Panc1 (cell line): ENCODE results near the gene TMPRSS13. TPM values are rescaled to one million over a fixed set of nuclear protein-coding genes. Genes with fewer than 3 reads are reported as not detected.
A peak's percentile ranks its signal among the peaks of the same experiment; 100 is the strongest.

Source experiments
- ATAC-seq: fragments of 200-7000 bp; cut with Tn5 transposase; 2 replicates; pipeline ENCODE4 v1.9.1; 2020; ENCODE audit warnings: mild to moderate bottlenecking, moderate library complexity
- Bru-seq: library from RNA; stranded (reverse); fragments of 400-500 nt; gene quantifications from one replicate; lab custom pipeline; 2021; lab: Mats Ljungman, UMichigan
- BruChase-seq, 2 experiments: library from RNA; stranded (reverse); fragments of 400-500 nt; gene quantifications; one replicate each; lab custom pipeline; 2021; lab: Mats Ljungman, UMichigan
- BruUV-seq: library from RNA; stranded (reverse); fragments of 400-500 nt; replicated peaks from 2 replicates; lab custom pipeline; 2021; lab: Mats Ljungman, UMichigan
- CTCF ChIA-PET: fragments of 300-600 bp; sonication (Branson Sonifier 250); formaldehyde crosslinking; loops from one replicate; lab custom pipeline; 2022; ENCODE audit warnings: antibody characterized with exemption; lab: Charles Lee
- POLR2A ChIA-PET: fragments of 300-600 bp; sonication (Branson Sonifier 250); formaldehyde crosslinking; loops from one replicate; lab custom pipeline; 2022; ENCODE audit warnings: antibody characterized with exemption; lab: Charles Lee
- DNase-seq: peaks from one replicate; pipeline ENCODE4 v3.0.0-alpha.2; 2010; ENCODE audit warnings: low read depth, low spot score
- H3K27ac ChIP-seq: 2 replicates; pipeline ENCODE4 v1.5.1; 2011; ENCODE audit warnings: mild to moderate bottlenecking, low read length, inconsistent platforms
- H3K27me3 ChIP-seq: fragments of 200-500 bp; sonication (Bioruptor generic); 2 replicates; pipeline ENCODE4 v1.6.0; 2014; ENCODE audit warnings: low read length, inconsistent platforms; ENCODE audit not compliant: control insufficient read depth, insufficient read depth
- H3K36me3 ChIP-seq: fragments of 200-500 bp; sonication (Bioruptor generic); 2 replicates; pipeline ENCODE4 v1.5.1; 2014; ENCODE audit warnings: inconsistent platforms, mild to moderate bottlenecking, low read length, moderate library complexity; ENCODE audit not compliant: control insufficient read depth, insufficient read depth
- H3K4me1 ChIP-seq: 2 replicates; pipeline ENCODE4 v1.5.1; 2011; ENCODE audit warnings: inconsistent platforms, mild to moderate bottlenecking, low read length, moderate library complexity; ENCODE audit not compliant: control insufficient read depth, insufficient read depth
- H3K4me3 ChIP-seq, 2 experiments: 2 replicates each; pipeline ENCODE4 v1.5.1; 2011 to 2012; ENCODE audit warnings: low read depth in 2 of 2, low read length in 2 of 2, mild to moderate bottlenecking in 2 of 2, inconsistent platforms in 1 of 2, moderate library complexity in 1 of 2
- H3K9me3 ChIP-seq: fragments of 200-500 bp; sonication (Bioruptor generic); 2 replicates; pipeline ENCODE4 v1.5.1; 2014; ENCODE audit warnings: low read depth, mild to moderate bottlenecking, inconsistent platforms, low read length, moderate library complexity; ENCODE audit not compliant: control insufficient read depth, insufficient read depth
- CTCF ChIP-seq: fragments of 450-650 bp; IDR thresholded peaks from 2 replicates; pipeline ENCODE4 v1.5.1; 2017; ENCODE audit warnings: mild to moderate bottlenecking
- POLR2AphosphoS5 ChIP-seq: IDR thresholded peaks from 2 replicates; pipeline ENCODE4 v1.6.1; 2012; ENCODE audit warnings: mild to moderate bottlenecking, low read depth, low read length, moderate library complexity
- REST ChIP-seq, 2 experiments: IDR thresholded peaks; 2 replicates each; pipeline ENCODE4 v1.6.1; 2011 to 2012; ENCODE audit warnings: low read depth in 2 of 2, control low read depth in 1 of 2, low read length in 1 of 2, mild to moderate bottlenecking in 1 of 2, moderate library complexity in 1 of 2; ENCODE audit not compliant: insufficient read depth in 1 of 2
- SIN3A ChIP-seq: IDR thresholded peaks from 2 replicates; pipeline ENCODE4 v1.6.1; 2012; ENCODE audit warnings: low read depth, mild to moderate bottlenecking, low read length, moderate library complexity, borderline replicate concordance; ENCODE audit not compliant: insufficient read depth
- TCF7L2 ChIP-seq: IDR thresholded peaks from 2 replicates; pipeline ENCODE4 v1.6.1; 2011; ENCODE audit warnings: mild to moderate bottlenecking, low read depth, low read length, inconsistent platforms
- in situ Hi-C: cut with HindIII; loops from 2 replicates; pipeline ENCODE4 v1.10.0; 2016; ENCODE audit warnings: low sequenced_read_pairs, low pct_unique_long_range_greater_than_20kb
- intact Hi-C: fragments of 100-400 bp; cut with micrococcal nuclease; formaldehyde crosslinking; loops from one replicate; pipeline ENCODE4 v1.10.0; 2022; ENCODE audit not compliant: unreplicated experiment
- long read RNA-seq: library from polyadenylated mRNA; unstranded; transcript quantifications from one replicate; pipeline ENCODE4 v2.0.0, GENCODE V29; 2021; ENCODE audit not compliant: unreplicated experiment
- polyA plus RNA-seq: library from polyadenylated mRNA; unstranded; fragments of >200 nt; gene quantifications from one replicate; pipeline ENCODE4 v1.2.1, GENCODE V29; 2012; ENCODE audit warnings: missing spikeins; ENCODE audit not compliant: insufficient read length
- total RNA-seq: library from RNA; stranded (reverse); gene quantifications from one replicate; pipeline ENCODE4 v1.2.1, GENCODE V29; 2021; ENCODE audit not compliant: unreplicated experiment

TMPRSS13 gene
- total RNA-seq, result not detected
- polyA plus RNA-seq, result not detected
- percentile 6 among the genes with signal in this experiment for Bru-seq, nascent RNA
- BruChase-seq, experiment 1, labeled RNA remaining after a 2-hour chase, result percentile 6 among the genes with signal in this experiment
- BruChase-seq, experiment 2, labeled RNA remaining after a 6-hour chase, result percentile 12 among the genes with signal in this experiment
- long read RNA-seq, result 0 reads

DNA sequence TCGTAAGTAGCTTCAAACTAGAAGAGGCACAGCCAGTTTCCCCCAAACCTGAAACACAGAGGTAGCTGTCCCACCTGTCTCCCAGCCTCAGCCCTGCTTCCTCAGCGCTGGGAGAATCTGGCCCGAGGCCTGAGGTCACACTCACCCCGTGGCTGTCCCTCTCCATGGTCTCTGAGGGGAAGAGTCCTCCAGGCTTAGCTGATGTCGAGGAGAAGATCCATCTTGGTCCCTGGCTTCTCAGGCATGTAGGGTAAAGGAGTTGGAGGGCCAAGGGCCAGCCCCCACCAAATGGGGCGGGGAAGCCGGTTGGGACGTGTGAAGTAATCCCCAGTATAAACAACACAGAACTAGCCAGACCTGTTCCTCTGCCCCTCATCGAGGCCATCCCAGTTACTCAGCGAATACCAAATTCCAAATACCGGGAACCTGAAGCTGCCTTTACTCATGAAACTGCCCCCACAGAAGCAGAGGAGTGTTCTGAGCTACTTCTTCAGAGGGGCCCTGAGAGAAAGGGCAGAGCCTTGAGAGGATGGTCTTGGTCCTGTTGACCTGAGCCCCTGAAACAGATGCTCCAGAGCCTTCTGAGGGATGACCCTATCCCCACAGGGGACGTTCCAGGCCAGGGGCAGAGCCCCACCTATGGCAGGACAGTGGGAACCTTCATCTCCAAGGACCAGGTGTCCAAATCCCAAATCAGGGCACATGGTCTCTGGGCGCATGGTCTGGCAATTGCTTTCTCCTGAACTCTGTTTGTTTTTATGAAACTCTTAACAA lies at the start of gene TMPRSS13:
Gene TMPRSS13 (minus strand): TSS at position 261 of the 774 bp plus-strand sequence. CDS start 95 bp downstream, at position 166.
- DNase-seq, result no peak
- no peaks in the 10 kb centered on the region for H3K4me1 ChIP-seq

More for the DNA sequence above, at the start of gene TMPRSS13:
- no peak within 1 kb of the TSS for H3K27ac ChIP-seq
- TF ChIP-seq CTCF (no peak), REST (IDR thresholded peaks at IDR 0.05; ENCODE audit: insufficient read depth in 1 of 2, low read depth in 2 of 2, low read length in 1 of 2) (no peak), SIN3A (no peak), POLR2AphosphoS5 (no peak), TCF7L2 (no peak)
- H3K9me3 ChIP-seq, result no peaks in the 10 kb centered on the region
- intact Hi-C loops, result no loop called here
- BruUV-seq, result no TSS peak
- no peaks in the 10 kb centered on the region for H3K36me3 ChIP-seq
- ATAC-seq, result no peak
- POLR2A ChIA-PET, result no interaction called here
- in situ Hi-C loops, result no loop called here
- H3K27me3 ChIP-seq, result peaks cover 21% of the 10 kb centered on the region
- H3K4me3 ChIP-seq, result no peak within 1 kb of the TSS
- CTCF ChIA-PET, result no interaction called here
